Ureter (tissue), 1 donor: ENCODE results near the gene ZFAND3. TPM values are rescaled to one million over a fixed set of nuclear protein-coding genes. Genes with fewer than 3 reads are reported as not detected.
"Not testable (repeated sequence)": the region's sequence is repeated elsewhere in the genome, so short reads cannot be mapped to it uniquely, and the experiment has no call there.

Experiments
- DNase-seq: peaks from one replicate; pipeline ENCODE4 v3.0.0-alpha.2; 2020; ENCODE audit warnings: low spot score
- total RNA-seq: library from RNA; stranded (reverse); gene quantifications from one replicate; pipeline ENCODE4 v1.2.4, GENCODE V29; 2023
- donor health status: DM: yes; HTN: yes; CAD: no.

The ZFAND3 gene
- total RNA-seq, 1 donor from 2014 or later, result 123 TPM

GRCh38 chr6:37972994-37973757 is 153.6 kb downstream of the ZFAND3 start:
- no peak for DNase-seq

GRCh38 chr6:37974381-37974780 is 154.9 kb downstream of the ZFAND3 start:
- no peak for DNase-seq

GRCh38 chr6:37974943-37975342 is 155.4 kb downstream of the ZFAND3 start:
- no peak for DNase-seq

- DNase-seq, result no peak
Measured at GRCh38 chr6:37977715-37978114, 158.2 kb downstream of the ZFAND3 start.

- DNase-seq, result no peak
Measured at GRCh38 chr6:37979392-37980221, 160.1 kb downstream of the ZFAND3 start.

- no peak for DNase-seq
Measured at GRCh38 chr6:37980222-37980595, 160.7 kb downstream of the ZFAND3 start.

GRCh38 chr6:37981626-37982025 is 162.1 kb downstream of the ZFAND3 start:
- no peak for DNase-seq

GRCh38 chr6:37982317-37982716 is 162.8 kb downstream of the ZFAND3 start:
- DNase-seq, result no peak

- DNase-seq, result no peak
Measured at GRCh38 chr6:37983720-37984501, 164.4 kb downstream of the ZFAND3 start.

GRCh38 chr6:37984578-37984977 is 165.1 kb downstream of the ZFAND3 start:
- no peak for DNase-seq

GRCh38 chr6:37985355-37985754 is 165.8 kb downstream of the ZFAND3 start:
- no peak for DNase-seq

- no peak for DNase-seq
Measured at GRCh38 chr6:37987018-37987417, 167.5 kb downstream of the ZFAND3 start.

- no peak for DNase-seq
Measured at GRCh38 chr6:37987559-37987958, 168.0 kb downstream of the ZFAND3 start.

GRCh38 chr6:37988127-37988526 is 168.6 kb downstream of the ZFAND3 start:
- no peak for DNase-seq

GRCh38 chr6:37988696-37989095 is 169.2 kb downstream of the ZFAND3 start:
- no peak for DNase-seq

- DNase-seq, result no peak
Measured at GRCh38 chr6:37990762-37991525, 171.4 kb downstream of the ZFAND3 start.

- DNase-seq, result no peak
Measured at GRCh38 chr6:37992749-37993148, 173.2 kb downstream of the ZFAND3 start.

GRCh38 chr6:37993194-37993593 is 173.7 kb downstream of the ZFAND3 start:
- not testable (repeated sequence) for DNase-seq

- no peak for DNase-seq
Measured at GRCh38 chr6:37993596-37993995, 174.1 kb downstream of the ZFAND3 start.

- DNase-seq, result no peak
Measured at GRCh38 chr6:37994223-37994622, 174.7 kb downstream of the ZFAND3 start.

- no peak for DNase-seq
Measured at GRCh38 chr6:37998366-37998765, 178.8 kb downstream of the ZFAND3 start.

GRCh38 chr6:38001386-38001785 is 181.9 kb downstream of the ZFAND3 start:
- no peak for DNase-seq
